GM19023 (cell line): ENCODE measurements around the gene CCL17.
A peak's percentile ranks its signal among the peaks of the same experiment; 100 is the strongest.

ENCODE experiments used
- ATAC-seq: cut with Tn5 transposase; IDR thresholded peaks from one replicate; pipeline ENCODE4 v1.9.1; 2021; ENCODE audit warnings: mild to moderate bottlenecking, moderate library complexity; ENCODE audit not compliant: unreplicated experiment

CCL17 gene

DNA sequence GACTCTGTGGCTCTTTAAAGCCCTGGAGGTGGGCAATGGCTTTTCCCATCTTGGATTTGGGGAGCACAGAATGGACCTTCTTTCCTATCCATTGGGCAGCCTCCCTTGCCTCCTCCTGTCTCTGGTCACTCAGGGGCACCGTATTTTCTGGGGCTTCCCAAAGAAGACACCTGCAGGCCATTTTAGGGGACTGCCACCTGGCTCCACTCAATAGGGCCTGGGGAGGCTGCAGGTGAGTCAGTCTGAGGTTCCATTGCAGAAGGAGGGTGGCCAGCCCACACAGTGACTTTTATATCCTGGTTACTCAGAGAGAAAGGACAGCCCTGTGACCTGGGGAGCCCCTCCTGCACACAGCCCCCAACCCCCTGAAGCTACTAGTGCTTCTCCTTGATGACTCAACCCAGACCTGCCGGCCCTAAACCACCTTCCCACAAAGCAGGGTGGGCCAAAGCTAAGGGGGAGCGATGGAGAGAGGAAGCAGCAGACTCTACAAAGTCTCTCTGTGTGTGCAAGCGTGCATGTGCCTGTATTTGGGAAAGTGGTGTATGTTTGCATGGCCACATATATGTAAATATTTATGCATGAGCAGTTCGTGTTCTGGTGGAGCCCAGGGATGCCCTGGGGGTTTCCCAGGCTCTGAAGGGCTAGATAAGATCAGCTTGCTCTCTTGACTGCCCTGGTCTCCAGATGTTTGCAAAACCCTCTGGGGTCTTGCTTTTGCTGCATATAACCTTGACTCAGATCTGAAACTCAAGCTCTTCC is 27.3 kb upstream of the CCL17 start:
- peak; percentile 74 for ATAC-seq

- no peak for ATAC-seq
These were observed 25.0 kb upstream of the CCL17 start for GRCh38 chr16:57379579-57379978.

- no peak for ATAC-seq
These were observed 23.7 kb upstream of the CCL17 start for GRCh38 chr16:57380671-57381462.

GRCh38 chr16:57381791-57382534 is 22.6 kb upstream of the CCL17 start:
- no peak for ATAC-seq

- ATAC-seq: no peak
These were observed 21.9 kb upstream of the CCL17 start for GRCh38 chr16:57382535-57383275.

GRCh38 chr16:57383276-57384247 is 21.0 kb upstream of the CCL17 start:
- ATAC-seq: no peak

DNA sequence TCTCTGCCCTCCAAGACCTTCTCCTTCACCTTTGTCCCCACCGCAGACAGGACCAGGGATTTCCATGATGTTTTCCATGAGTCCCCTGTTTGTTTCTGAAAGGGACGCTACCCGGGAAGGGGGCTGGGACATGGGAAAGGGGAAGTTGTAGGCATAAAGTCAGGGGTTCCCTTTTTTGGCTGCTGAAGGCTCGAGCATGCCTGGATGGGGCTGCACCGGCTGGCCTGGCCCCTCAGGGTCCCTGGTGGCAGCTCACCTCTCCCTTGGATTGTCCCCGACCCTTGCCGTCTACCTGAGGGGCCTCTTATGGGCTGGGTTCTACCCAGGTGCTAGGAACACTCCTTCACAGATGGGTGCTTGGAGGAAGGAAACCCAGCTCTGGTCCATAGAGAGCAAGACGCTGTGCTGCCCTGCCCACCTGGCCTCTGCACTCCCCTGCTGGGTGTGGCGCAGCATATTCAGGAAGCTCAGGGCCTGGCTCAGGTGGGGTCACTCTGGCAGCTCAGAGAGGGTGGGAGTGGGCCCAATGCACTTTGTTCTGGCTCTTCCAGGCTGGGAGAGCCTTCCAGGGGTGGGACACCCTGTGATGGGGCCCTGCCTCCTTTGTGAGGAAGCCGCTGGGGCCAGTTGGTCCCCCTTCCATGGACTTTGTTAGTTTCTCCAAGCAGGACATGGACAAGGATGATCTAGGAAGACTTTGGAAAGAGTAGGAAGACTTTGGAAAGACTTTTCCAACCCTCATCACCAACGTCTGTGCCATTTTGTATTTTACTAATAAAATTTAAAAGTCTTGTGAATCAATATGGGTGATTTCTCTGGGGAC is 20.1 kb upstream of the CCL17 start:
- ATAC-seq: no peak

DNA sequence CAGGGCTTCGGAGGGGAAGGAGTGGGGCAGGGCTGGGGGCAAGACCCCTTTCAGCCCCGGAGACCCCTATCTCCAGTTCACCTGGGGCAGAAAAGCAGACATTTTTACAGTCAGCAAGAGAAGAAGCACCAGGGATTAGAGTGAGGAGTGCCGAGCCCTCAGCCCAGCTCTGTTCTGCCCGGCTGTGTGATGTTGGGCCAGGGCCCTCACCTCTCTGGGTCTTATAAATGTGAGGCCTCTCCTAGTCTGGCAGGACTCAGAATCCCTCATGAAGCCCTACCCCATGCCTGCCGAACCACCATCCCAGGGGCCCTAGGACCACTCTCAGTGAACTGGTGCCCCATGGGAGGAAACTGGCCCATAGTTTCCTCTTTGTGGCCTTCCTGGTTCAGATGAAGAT is 19.5 kb upstream of the CCL17 start:
- no peak for ATAC-seq

DNA sequence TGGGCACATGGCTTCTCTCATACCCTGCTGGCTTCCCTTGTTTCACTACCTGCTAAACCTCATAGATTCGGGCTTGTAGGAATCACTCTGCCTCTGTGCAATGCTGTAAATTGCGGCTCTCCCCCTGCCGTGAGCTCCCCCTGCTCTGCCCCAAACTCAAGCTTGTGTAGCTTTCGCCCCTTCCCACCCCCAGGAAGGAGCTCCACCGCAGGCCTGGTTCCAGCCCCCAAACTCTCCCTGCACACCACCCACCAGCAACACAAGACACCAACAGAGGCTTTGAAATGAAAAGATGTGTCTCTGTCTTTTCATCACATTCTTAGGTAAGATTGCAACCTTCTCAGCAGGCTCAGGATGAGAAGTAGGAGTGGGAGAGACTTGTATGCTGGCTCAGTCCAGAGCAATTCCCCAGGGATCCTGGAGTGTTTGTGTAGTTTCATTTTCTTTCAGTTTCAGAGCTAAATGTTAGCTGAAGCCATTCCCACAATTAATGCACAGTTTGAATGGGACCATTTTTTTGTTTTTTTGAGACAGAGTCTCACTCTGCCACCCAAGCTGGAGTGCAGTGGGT is 18.1 kb upstream of the CCL17 start:
- ATAC-seq: no peak

GRCh38 chr16:57387598-57388354 is 16.8 kb upstream of the CCL17 start:
- peak; percentile 49 for ATAC-seq

DNA sequence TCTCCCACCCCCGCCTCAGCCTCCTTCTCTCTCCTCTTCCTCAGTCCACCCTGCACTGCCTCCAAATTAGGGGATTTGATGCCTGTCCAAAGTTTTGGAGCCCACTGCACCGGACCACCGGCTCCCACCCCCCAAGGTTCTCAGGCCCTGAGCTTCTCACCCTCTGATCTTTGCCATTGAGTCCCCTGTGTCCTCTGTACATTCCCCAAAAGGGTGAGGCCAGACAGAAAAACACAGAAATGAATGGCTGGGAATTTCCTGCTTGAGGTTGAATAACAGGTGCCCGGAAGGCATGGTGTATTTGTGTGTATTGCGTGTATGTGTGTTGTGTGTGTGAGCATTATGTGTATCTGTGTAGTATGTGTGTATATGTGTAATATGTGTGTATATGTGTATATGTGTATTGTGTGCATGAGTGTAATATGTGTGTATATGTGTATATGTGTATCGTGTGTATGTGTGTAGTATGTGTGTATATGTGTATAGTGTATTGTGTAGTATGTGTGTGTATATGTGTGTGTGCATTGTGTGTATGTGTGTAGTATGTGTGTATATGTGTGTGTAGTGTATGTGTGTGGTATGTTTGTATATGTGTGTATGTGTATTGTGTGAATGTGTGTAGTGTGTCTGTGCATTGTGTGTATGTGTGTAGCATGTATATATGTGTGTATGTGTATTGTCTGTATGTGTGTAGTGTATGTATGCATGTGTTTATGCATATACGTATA is 16.0 kb upstream of the CCL17 start:
- peak; percentile 75 for ATAC-seq

GRCh38 chr16:57389087-57389468 is 15.5 kb upstream of the CCL17 start:
- no peak for ATAC-seq

DNA sequence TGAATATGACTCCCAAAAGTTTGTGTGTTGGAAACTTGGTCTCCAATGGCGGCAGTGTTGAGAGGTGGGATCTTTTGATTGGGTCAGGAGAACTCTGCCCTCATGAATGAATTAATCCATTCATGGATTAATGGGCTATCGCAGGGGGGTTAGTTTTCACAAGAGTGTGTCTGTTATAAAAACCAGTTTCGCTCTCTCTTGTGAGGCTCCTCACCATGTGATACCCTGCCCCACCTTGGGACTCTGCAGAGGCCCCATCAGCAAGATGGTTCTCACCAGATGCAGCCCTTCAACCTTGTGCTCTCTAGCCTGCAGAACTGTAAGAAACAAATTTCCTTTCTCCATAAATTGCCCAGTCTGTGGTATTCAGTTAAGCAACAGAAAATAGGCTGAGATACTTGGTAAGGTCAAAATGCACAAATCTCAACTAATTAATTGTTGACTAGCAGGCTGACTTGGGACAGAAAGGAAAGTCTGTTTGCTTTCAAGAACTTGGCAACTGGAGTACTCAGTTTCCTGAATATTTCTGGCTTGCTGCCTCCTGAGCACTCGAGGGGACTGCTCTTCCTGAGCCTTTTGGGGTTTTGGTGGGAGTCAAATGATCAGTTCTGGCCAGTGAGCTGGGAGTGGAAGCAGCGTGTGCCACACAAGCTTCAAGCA is 13.8 kb upstream of the CCL17 start:
- ATAC-seq: no peak

- no peak for ATAC-seq
These were observed 13.3 kb upstream of the CCL17 start for GRCh38 chr16:57391300-57391699.

DNA sequence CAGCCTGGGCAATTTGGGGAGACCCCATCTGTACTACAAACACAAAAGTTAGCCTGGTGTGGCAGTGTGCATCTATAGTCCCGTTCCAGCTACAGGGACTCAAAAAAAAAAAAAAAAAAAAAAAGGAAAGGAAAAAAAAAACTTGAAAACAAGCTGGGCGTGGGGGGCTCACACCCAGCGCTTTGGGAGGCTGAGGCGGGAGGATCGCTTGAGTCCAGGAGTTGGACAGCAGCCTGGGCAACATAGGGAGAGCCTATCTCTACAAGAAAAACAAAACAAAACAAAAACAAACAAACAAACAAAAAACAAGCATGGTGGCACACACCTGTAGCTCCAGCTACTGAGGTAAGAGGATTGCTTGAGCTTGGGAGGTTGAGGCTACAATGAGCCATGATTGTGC is 12.9 kb upstream of the CCL17 start:
- no peak for ATAC-seq

- no peak for ATAC-seq
These were observed 11.9 kb upstream of the CCL17 start for GRCh38 chr16:57392694-57393093.

GRCh38 chr16:57394444-57394843 is 10.1 kb upstream of the CCL17 start:
- no peak for ATAC-seq
